Activated T-cell treated with anti-CD3 and anti-CD28 coated beads, Interleukin-2, amount 50 U/mL, for 48 hours (primary cell): ENCODE results near the gene USP32.
"Not testable (repeated sequence)": the region's sequence is repeated elsewhere in the genome, so short reads cannot be mapped to it uniquely, and the experiment has no call there.

ENCODE experiments used
- DNase-seq, 2 experiments: peaks; one replicate each; pipeline ENCODE4 v3.0.0-alpha.2; 2020

Gene USP32

GRCh38 chr17:60327134-60327900 is 64.6 kb downstream of the USP32 start:
- no peak for DNase-seq

- no peak for DNase-seq
Observed at GRCh38 chr17:60326702-60327101, 65.2 kb downstream of the USP32 start.

GRCh38 chr17:60325730-60326524 is 66.0 kb downstream of the USP32 start:
- DNase-seq = no peak

- no peak for DNase-seq
Observed at GRCh38 chr17:60323754-60324153, 68.2 kb downstream of the USP32 start.

- DNase-seq = no peak
Observed at GRCh38 chr17:60322056-60322387, 69.9 kb downstream of the USP32 start.

- no peak for DNase-seq
Observed at GRCh38 chr17:60321336-60322055, 70.4 kb downstream of the USP32 start.

GRCh38 chr17:60318830-60319229 is 73.1 kb downstream of the USP32 start:
- no peak for DNase-seq

- no peak for DNase-seq
Observed at GRCh38 chr17:60318326-60318725, 73.6 kb downstream of the USP32 start.

- DNase-seq = no peak
Observed at GRCh38 chr17:60315650-60316049, 76.3 kb downstream of the USP32 start.

GRCh38 chr17:60314900-60315299 is 77.0 kb downstream of the USP32 start:
- not testable (repeated sequence) for DNase-seq

- DNase-seq = no peak
Observed at GRCh38 chr17:60314423-60314822, 77.5 kb downstream of the USP32 start.

- DNase-seq = no peak
Observed at GRCh38 chr17:60311936-60312335, 80.0 kb downstream of the USP32 start.

- no peak for DNase-seq
Observed at GRCh38 chr17:60311186-60311585, 80.7 kb downstream of the USP32 start.

- no peak for DNase-seq
Observed at GRCh38 chr17:60305141-60305540, 86.8 kb downstream of the USP32 start.

- DNase-seq = no peak
Observed at GRCh38 chr17:60304502-60304901, 87.4 kb downstream of the USP32 start.

GRCh38 chr17:60303406-60304099 is 88.4 kb downstream of the USP32 start:
- no peak for DNase-seq

GRCh38 chr17:60301649-60302048 is 90.3 kb downstream of the USP32 start:
- no peak for DNase-seq

- DNase-seq = no peak
Observed at GRCh38 chr17:60300949-60301348, 91.0 kb downstream of the USP32 start.

GRCh38 chr17:60300011-60300410 is 91.9 kb downstream of the USP32 start:
- no peak for DNase-seq

GRCh38 chr17:60297760-60298401 is 94.1 kb downstream of the USP32 start:
- no peak for DNase-seq

- DNase-seq = no peak
Observed at GRCh38 chr17:60296177-60296576, 95.8 kb downstream of the USP32 start.

GRCh38 chr17:60293580-60294335 is 98.2 kb downstream of the USP32 start:
- no peak for DNase-seq
